GM04504 (cell line): ENCODE measurements around the gene SETBP1.

Source experiments
- DNase-seq: peaks from one replicate; pipeline ENCODE4 v3.0.0-alpha.2; 2012; ENCODE audit warnings: low read depth

Gene SETBP1

DNA sequence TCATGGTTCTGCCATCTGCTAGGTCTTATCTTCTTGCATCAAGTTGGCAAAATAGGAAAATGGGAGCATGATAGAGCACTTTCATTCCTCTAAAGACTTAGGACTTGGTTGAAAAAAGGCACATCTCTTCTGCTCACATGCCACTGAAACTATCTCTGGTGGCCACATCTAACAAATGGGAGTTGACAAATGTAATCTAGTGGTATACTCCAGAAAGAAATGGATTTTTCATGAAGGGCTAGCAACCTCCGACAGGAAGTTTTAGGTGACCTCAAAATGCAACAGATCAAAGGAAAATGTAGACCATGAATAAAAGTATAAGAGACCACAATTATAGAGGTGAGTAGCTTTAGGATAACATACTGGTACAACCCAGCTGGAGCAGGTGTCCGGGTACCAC lies 224.1 kb downstream of the SETBP1 start:
- no peak for DNase-seq

DNA sequence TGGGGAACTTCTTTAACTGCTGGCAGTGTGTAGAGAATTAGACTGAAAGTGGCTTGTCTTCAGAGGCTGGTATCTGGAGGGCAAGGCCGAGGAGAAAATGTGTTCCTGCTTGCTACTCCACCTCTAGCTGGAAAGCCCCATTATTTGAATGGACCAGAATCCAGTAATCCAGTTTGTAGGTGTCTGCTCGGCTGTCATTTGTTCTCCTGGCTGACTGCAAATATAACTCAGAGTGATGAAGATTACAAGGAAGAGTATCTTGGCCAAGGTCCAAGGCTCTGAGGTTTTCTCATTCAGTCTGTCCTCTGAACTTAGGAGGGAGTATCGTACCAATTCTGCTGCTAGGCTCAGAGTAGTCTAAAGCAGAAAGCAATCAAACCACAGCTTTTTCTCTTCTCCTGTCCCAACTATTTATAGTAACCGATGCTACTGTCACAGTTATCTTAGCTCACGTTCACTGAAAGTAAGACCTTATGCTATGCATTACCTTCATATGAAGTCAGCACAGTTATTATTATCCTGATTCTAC lies 228.6 kb downstream of the SETBP1 start:
- no peak for DNase-seq

DNA sequence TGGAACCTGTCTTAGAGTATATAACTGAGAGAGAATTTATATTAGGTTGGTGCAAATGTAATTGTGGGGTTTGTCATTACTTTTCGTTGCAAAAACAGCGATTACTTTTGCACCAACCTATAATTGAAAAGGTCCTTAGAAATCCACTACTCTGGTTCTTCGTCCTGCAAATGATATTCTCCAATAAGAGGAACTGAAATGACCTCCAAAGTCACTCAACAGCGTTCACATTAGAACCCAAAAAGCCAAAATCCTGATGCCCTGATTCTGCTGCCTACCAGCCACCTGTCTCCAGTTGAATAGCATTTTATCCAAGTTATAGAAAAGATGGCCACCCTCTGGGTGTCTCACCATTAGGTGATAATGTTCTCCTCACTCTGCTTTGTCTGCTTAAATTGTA lies 230.6 kb downstream of the SETBP1 start:
- no peak for DNase-seq

DNA sequence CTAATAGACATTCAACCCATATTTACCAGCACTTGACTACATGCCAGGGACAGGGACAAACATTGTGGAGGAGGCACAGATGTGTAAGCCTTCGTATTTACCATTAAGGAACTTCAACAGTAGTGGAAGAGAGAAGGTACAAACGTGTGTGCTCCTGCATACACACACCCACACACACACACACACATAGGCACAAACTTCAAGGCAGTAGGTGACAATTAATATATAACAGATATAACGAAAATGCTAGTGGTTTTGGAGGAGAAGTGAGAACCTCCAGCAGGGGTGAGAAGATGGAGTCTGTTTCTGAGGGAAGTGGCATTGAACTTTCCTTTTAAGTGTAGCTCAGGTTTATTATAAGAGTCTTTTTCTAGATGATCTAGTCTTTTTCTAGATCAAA lies 231.1 kb downstream of the SETBP1 start:
- no peak for DNase-seq

DNA sequence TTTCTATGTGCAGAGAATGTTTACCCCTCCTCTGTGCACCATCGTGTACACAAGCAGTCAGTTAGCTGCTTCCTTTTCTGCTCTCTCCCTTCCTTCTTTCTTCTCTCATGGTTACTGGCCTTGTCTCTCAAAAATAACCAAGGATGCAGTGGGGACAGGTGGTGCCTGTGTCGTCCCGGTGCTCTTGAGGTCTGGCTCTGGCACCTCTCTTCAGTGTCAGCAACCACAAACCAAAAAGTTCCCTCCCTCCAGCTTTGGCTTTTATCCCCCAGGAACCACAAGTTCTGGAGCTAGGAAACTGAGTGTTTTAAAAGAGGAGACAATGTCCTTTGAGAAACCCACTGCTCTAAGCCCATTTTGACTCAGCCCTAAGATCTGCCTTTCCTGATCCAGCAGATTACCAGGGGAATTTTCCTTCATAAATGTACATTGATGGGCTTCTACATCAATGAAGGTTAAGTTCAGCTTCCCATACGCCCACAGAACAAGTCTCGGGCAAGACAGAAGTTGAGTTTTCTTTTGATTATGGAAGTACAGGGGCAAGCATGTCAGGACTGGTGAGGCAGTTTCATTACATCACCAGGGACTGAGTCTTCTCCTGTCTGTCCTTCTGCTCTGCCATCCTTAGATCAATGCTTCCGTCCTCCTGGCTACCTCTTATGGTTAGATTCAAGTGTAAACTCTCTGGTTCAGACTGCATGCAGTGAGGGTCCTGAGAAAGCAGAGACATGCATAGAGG lies 232.2 kb downstream of the SETBP1 start:
- no peak for DNase-seq

DNA sequence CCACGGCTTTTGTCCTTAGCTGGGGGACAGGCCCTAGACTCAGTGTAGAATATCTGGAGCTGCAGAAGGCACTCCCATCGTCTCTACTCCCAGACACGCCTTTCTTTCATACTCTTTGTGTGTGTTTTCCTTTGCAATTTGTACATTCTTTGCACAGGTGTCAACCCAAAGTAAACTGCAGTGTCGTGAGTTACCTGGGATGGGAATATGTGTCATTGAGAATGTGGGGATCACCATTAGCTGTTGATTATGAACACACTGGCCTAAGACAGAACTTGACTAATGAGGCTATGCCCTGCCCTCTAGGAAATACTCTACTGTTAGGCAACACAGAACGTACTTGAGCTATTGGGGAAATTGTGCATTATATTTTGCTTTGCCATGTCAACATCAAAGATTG lies 233.3 kb downstream of the SETBP1 start:
- DNase-seq: no peak

DNA sequence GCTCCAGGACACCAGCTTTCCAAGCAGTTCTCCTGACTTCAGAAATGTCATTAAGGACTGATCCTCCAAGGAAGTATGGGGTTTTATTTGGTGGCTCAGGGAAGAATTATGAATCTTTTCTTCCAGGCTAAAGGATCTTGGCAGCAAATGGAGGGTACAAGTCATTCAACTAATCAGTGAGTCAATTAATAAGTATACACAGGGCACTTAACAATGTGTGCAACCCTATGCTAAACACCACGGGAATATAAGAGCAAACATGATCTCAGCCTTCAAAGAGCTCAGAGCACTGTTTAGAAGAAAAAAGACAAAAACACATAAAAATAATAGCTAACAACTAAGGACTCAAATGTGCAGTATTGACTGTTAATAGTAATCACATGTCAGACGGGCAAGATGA lies 234.5 kb downstream of the SETBP1 start:
- DNase-seq: no peak

DNA sequence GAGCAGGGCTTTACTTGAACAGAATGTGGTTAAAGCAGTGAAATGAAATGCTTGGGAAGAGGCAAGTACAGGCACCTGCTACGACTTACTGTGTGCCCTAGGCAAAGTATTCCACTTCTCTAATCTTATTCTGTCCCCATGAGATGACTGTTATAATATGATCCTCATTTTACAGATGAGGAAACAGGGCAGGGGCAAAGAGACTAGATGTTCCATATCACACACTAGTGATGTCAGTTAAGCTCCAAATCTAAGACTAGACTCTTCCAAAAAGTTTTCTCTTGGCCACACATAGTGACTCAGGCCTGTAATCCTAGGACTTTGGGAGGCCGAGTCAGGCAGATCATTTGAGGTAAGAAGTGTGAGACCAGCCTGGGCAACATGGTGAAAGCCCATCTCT lies 235.0 kb downstream of the SETBP1 start:
- DNase-seq: no peak

DNA sequence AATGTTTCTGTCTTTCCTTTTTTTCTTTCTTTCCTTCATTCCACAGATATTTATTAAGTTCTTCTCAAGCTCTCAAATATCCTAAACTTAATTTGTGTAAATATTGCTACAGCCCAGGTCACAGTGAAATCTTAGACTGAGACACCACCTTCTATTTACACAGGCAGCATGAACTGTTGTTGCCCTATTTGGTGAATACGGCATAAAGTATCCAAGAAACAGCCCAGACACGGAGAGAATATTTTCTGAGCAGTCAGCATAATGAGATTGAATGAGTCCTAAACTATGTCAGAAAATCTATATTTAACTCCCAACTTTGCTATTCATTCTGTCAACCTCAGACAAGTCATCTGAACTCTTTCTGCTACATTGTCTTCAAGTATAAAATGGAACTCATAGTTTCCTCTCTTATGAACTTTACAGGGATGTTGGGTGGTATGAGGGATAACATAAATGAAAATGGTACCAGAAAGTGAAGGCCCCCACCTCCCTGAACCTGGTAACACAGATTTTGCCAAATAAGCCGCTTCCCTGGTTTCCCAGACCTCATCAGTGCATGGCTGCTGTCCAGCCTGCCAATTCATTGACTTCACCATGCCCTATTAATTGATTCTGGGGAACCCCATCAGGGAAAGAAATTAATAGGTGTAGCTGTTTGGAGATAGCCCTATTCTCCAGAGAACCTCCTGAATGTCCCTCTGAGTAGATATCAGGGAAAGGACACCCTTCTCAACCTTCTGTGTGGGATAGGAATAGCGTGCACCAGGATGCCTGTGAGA lies 235.9 kb downstream of the SETBP1 start:
- DNase-seq: no peak

DNA sequence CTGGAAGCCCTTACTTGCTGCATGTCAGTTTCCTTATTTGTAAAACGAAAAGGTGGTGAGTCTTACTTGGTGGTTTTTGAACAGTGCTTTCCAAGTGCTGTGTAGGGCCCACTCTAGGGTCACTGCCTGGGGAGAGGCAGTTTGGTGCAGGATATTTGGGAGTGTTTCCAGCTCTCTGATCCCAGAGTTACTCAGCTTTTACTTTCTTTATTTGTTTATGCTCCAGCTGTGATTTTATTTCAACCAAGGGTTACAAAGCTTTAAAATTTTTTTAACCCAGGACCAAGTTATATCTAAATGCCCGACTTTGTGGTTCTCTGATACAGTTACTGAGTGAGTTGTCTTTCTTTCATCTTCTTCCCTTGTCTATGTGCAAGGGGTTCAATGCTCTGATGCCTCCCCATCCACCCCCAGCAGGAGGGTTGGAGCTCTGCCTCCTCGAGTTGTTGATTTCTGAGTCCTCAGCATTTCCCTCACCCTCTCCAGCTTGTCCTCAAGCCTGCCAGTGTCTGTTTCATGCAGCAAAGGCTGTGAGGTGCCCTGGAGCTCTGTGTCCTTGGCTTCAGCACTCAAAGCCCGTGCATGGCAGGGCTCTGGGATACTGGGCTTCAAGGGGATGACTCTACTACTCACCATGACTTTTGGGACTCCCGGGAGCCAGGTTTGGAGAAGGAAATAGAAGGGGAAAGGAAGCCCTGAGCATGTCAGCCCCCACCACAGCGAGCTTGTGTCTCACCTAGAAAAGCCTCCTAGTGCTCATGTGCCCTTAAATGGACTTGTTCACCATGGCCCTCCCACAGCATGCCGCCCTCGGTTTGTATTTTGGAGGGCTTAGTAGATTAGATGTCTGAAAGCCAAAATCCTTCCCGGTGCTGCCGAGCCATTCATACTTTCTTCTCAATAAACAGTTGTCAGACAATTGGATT lies 236.8 kb downstream of the SETBP1 start:
- DNase-seq: no peak

DNA sequence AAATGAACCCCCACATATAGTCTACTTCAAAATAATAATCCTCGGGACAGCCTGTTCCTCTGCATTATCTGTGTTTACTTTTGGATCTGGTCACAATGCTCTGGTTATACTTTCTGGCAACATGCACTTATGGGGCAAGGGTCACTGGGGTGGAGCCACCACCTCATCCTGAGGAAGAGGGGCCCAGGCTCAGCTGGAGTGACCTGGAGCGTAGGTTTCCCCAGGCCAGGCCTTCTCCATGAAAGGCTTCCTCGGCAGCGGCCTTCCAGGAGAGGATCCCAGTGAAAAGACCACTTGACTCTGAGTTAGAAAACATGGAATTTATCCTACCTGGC lies 237.4 kb downstream of the SETBP1 start:
- DNase-seq: no peak

DNA sequence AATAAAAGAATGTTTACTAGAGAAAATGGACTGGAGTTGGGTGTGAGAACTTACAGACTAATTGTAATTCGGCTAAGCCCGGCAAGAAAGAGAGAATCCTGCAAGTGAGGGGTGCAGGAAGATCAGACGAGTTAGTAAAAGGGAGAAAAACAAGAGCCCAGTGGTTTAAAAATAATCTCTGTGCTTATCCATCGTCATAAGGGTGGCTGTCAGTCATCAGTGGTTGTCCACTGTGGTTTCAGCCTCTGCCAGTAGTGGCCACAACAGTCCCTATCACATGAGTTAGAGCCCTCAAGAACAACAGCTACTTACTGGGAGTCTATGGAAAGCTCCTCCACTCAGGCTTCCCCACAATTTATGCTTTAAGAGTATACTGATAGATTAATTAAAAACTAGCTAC lies 239.8 kb downstream of the SETBP1 start:
- no peak for DNase-seq

DNA sequence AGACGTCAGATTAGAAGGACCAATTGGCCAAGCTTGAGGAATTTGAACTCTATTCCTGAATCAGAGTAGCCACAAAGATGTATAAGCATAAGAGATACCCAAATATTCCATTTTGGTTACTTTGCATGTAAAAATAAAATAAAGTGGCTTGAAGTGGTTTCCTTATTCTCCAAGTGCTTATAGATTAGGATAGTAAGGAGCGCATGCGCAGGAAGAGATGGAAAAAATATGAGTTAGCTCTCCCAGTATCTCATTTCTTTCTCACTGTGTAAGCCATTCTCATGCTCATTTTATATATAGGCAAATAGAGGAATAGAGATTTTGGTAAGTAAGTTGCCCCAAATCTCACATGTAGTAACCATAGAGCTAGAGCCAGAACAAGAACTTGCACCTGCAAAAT lies 241.3 kb downstream of the SETBP1 start:
- DNase-seq: no peak

DNA sequence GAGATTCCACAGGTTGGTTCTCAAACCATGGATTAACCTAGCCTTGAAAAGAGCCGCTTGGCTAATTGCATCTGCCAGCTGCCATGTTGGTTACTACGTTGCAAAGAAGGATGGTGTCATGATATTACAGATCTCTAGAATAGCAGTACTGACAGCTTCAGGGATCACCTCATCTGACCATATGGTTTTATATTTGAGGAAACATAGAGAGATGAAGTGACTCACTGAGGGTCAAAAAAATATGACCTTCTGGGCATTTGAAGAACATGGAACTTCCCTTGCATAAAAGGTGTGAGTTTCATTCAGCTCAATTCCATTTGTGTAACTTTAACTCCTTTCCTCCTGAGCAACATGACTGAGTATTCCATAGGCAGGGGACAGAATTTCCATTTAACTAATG lies 242.3 kb downstream of the SETBP1 start:
- no peak for DNase-seq

DNA sequence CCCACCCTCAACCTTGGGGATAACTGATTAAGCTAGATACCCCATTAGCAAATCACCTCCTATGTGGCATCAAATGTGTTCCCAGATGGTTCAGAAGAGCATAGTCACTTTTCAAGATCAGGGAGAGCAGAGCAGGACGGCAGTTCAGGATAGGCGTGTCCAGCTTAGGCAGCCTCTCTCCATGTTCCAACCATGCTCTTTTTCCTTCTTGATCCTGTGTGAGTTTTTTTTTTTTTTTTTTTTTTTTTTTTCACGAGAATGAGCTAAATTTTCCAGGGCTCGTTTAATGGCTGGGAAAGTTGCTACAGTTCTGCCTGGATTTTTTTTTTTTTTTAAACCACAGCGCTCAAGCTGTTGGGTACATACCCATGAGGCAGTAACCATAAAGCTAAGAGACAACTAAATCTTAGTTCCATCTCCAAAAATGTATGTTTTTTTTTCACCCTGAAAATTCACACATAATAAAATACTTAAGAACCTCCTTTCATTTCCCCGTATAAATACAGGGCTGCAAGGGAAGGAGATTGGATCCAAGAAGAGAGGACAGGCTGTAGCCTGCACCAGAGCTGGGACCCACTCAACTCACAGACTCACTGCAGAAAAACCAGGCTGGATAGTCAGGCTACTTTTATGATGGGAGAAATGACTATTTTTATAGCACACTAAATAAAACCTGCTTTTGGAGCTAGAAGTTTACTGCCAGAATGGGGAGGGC lies 244.3 kb downstream of the SETBP1 start:
- DNase-seq: no peak

DNA sequence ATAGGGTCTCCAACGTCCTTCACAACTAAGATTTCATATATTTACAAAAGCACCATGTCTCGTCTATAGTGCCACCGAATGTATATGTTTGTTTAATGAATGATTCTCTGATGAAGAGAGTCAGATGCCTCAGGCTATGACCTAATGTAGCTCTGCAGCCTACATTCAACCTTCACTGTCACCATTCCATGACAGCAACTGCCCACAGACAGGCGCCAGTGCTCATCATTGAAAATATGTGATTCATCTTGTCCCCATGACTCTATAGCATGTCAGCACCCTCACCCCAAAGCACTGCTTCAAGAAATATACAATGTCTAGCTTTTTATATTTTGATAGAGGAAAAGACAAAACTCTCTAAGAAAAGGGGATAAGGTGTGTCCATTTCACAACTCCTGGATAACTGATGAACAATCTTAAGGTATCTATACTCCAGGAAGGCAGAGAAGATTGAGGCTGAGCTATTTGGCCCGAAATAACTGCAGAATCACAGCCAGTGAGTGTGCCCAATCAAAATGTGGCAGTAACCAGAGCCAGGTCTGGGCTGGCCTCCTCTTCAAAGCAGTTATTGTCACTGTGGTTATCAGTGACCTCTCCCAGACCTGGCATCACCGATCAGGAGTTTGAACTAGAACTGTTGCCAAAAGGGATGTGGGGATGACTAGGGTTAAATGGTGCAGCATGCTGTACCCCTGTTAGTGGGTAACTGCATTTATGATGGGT lies 246.6 kb downstream of the SETBP1 start:
- no peak for DNase-seq

DNA sequence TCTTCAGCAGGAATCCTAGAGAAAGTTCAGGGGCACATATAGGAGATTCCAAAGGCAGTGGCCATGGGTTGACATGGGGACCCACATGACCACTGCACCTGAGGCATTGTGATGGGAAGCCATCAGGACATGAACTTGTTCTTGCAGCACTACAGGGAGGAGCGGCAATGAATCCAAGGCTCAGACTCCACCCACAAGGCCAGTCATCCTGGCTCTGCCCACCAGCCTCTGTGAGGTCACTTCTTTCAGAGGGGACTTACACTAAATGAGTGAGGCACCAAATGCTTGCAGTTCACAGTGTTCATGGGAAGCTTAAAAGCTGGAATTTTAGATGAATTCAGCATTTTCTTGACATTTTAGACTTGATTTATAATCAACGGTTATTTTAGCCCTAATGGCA lies 254.2 kb downstream of the SETBP1 start:
- DNase-seq: no peak

DNA sequence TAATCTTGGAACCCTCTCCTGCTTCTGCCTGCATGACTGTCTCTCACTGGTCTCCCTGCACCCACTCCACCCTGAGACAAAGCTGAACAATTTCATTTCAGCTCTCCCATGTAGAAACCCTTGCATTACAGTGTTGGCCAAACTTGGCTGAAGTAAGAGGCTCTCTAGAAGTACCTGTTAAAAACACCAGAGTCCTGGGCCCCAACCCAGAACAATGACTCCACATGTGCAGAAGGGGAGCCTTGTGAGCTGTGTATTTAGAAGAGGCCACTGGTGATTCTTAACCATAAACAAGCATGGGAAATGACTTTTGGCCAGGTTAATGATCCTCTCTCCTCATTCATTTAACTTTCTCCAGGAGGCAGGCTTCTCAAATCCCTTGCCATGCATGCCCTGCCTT lies 254.8 kb downstream of the SETBP1 start:
- DNase-seq: no peak

DNA sequence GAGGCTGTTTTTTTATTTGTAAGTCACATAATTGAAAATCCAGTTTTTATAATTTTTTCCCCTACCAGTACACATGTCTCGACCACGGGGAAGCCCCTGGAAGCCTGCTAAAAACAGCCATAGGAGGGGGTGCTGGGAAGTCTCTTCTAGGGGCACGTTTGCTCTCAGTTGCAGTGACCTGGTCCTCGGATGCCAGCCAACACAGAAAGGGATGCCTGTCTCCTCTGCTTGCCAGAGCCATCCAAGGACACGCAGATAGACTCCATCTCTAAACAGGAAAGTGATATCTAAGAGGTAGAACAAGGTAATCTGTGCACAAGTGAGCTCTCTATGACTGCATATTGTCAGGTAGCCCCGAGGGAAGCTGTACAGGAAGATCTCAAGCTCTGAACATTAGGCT lies 255.8 kb downstream of the SETBP1 start:
- no peak for DNase-seq

DNA sequence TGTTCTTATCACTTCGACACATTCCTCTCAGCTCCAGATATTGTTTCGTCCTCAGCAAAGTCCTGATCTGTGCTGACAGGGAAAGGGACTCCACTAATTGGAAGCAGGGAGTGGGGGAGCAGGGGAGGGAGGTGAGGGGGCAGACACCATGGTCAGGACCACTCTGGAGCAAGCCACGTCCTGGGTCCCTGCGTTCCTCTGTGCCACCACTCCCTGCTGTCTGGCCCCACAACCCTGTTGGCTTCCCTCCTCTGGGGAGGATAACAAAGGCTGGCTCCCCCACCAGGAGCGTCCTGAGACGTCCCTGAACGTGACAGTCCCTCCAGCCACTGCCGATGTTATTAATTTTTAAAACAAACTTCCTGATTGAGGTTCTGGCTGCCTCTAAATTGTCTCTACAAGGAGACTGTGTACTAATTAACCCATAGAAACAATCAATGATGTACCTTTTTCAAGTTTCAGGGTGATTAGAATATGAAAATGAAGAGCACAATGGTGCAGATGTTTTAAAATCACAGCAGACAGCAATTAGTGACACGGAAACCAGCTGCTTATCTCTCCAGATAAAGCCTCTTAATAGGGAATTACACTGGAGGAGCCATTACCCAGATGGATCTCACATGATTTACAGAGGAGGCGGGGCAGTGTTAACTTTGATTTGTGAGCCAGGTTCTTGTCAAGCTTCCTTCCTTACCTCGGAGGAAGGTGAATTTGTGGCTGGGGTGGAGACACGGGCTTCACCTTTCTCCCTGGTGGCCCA lies 257.5 kb downstream of the SETBP1 start:
- no peak for DNase-seq
